Breast epithelium (tissue), 3 donors: Measurements from ENCODE around the gene MARCKSL1.

Experiments used
- CTCF ChIP-seq, 3 donors: fragments of 450-650 bp; IDR thresholded peaks; one replicate each; pipeline ENCODE4 v1.5.1; 2016 to 2017; ENCODE audit warnings: antibody characterized with exemption in 3 of 3, mild to moderate bottlenecking in 3 of 3, moderate library complexity in 3 of 3
- POLR2A ChIP-seq: fragments of 450-650 bp; IDR thresholded peaks from one replicate; pipeline ENCODE4 v1.6.1; 2016; ENCODE audit warnings: antibody characterized with exemption, mild to moderate bottlenecking, moderate library complexity

- TF ChIP-seq CTCF (IDR thresholded peaks at IDR 0.05) = no peak
- TF ChIP-seq POLR2A = no peak
Observed at GRCh38 chr1:32333251-32333963, 2.6 kb downstream of the MARCKSL1 start.
